ENCODE data around the gene SLC8A1. TPM values are rescaled to one million over a fixed set of nuclear protein-coding genes. Genes with fewer than 3 reads are reported as not detected.

Gene SLC8A1
- total RNA-seq, 1 donor from 2014 or later = 53.8 TPM

GRCh38 chr2:40410695-40411094, 41.2 kb downstream of the SLC8A1 start:
- no peaks in the 10 kb centered on the region for H3K36me3 ChIP-seq
- no peaks in the 10 kb centered on the region for H3K27me3 ChIP-seq
- no peaks in the 10 kb centered on the region for H3K9me3 ChIP-seq
- DNase-seq (no peak), ATAC-seq (no peak)
- H3K27ac ChIP-seq = no peak overlapping the region
- TF ChIP-seq CTCF (IDR thresholded peaks at IDR 0.05) = no peak
- intact Hi-C loops (cut with DNase I) = no loop called here
- H3K4me1 ChIP-seq = no peaks in the 10 kb centered on the region
- H3K4me3 ChIP-seq = no peak overlapping the region

GRCh38 chr2:40409734-40410133, 42.2 kb downstream of the SLC8A1 start:
- intact Hi-C loops (cut with DNase I) = no loop called here
- no peak overlapping the region for H3K27ac ChIP-seq
- H3K27me3 ChIP-seq = no peaks in the 10 kb centered on the region
- H3K9me3 ChIP-seq = no peaks in the 10 kb centered on the region
- no peaks in the 10 kb centered on the region for H3K4me1 ChIP-seq
- no peaks in the 10 kb centered on the region for H3K36me3 ChIP-seq
- DNase-seq (no peak), ATAC-seq (no peak)
- no peak overlapping the region for H3K4me3 ChIP-seq
- no peak for TF ChIP-seq CTCF (IDR thresholded peaks at IDR 0.05)

GRCh38 chr2:40406485-40407289, 45.2 kb downstream of the SLC8A1 start:
- ATAC-seq = no peak
- Histone ChIP-seq H3K27me3 (no peaks in the 10 kb centered on the region), H3K36me3 (no peaks in the 10 kb centered on the region), H3K27ac (no peak overlapping the region), H3K4me3 (no peak overlapping the region), H3K4me1 (no peaks in the 10 kb centered on the region), H3K9me3 (no peaks in the 10 kb centered on the region)
- intact Hi-C loops (cut with DNase I) = no loop called here
- DNase-seq = no peak
- no peak for TF ChIP-seq CTCF (IDR thresholded peaks at IDR 0.05)

GRCh38 chr2:40405465-40405864, 46.4 kb downstream of the SLC8A1 start:
- H3K4me3 ChIP-seq = no peak overlapping the region
- intact Hi-C loops (cut with DNase I) = no loop called here
- no peak for TF ChIP-seq CTCF (IDR thresholded peaks at IDR 0.05)
- H3K36me3 ChIP-seq = no peaks in the 10 kb centered on the region
- H3K9me3 ChIP-seq = no peaks in the 10 kb centered on the region
- ATAC-seq = no peak
- no peak overlapping the region for H3K27ac ChIP-seq
- H3K4me1 ChIP-seq = no peaks in the 10 kb centered on the region
- H3K27me3 ChIP-seq = no peaks in the 10 kb centered on the region
- DNase-seq = no peak

- Histone ChIP-seq H3K9me3 (no peaks in the 10 kb centered on the region), H3K4me1 (no peaks in the 10 kb centered on the region), H3K27ac (no peak overlapping the region), H3K4me3 (no peak overlapping the region), H3K27me3 (no peaks in the 10 kb centered on the region), H3K36me3 (no peaks in the 10 kb centered on the region)
- intact Hi-C loops (cut with DNase I) = no loop called here
- no peak for TF ChIP-seq CTCF (IDR thresholded peaks at IDR 0.05)
- DNase-seq (no peak), ATAC-seq (no peak)
Observed at GRCh38 chr2:40404517-40404916, 47.4 kb downstream of the SLC8A1 start.
